ENCODE results near the gene PTPN20.
"Not testable (repeated sequence)": the region's sequence is repeated elsewhere in the genome, so short reads cannot be mapped to it uniquely, and the experiment has no call there.

The PTPN20 gene

GRCh38 chr10:46922498-46922897 is 11.3 kb downstream of the PTPN20 start:
- H3K27ac ChIP-seq; H3K4me3 ChIP-seq (ENCODE audit: low read depth in 1 of 2, low read length in 1 of 2); H3K9me3 ChIP-seq; H3K27me3 ChIP-seq; H3K4me1 ChIP-seq (ENCODE audit: control insufficient read depth in 1 of 2, insufficient read depth in 1 of 2, low read depth in 1 of 2, low read length in 1 of 2); H3K36me3 ChIP-seq: not testable (repeated sequence)

- H3K4me3 ChIP-seq (ENCODE audit: low read depth in 1 of 2, low read length in 1 of 2); H3K9me3 ChIP-seq; H3K36me3 ChIP-seq; H3K27ac ChIP-seq; H3K4me1 ChIP-seq (ENCODE audit: control insufficient read depth in 1 of 2, insufficient read depth in 1 of 2, low read depth in 1 of 2, low read length in 1 of 2); H3K27me3 ChIP-seq: not testable (repeated sequence)
Measured at GRCh38 chr10:46925156-46925555, 13.9 kb downstream of the PTPN20 start.

- not testable (repeated sequence) for H3K27me3 ChIP-seq; H3K9me3 ChIP-seq; H3K4me1 ChIP-seq (ENCODE audit: control insufficient read depth in 1 of 2, insufficient read depth in 1 of 2, low read depth in 1 of 2, low read length in 1 of 2); H3K27ac ChIP-seq; H3K4me3 ChIP-seq (ENCODE audit: low read depth in 1 of 2, low read length in 1 of 2); H3K36me3 ChIP-seq
Measured at GRCh38 chr10:46925853-46926252, 14.6 kb downstream of the PTPN20 start.

- not testable (repeated sequence) for H3K4me3 ChIP-seq (ENCODE audit: low read depth in 1 of 2, low read length in 1 of 2); H3K4me1 ChIP-seq (ENCODE audit: control insufficient read depth in 1 of 2, insufficient read depth in 1 of 2, low read depth in 1 of 2, low read length in 1 of 2); H3K36me3 ChIP-seq; H3K27ac ChIP-seq; H3K9me3 ChIP-seq; H3K27me3 ChIP-seq
Measured at GRCh38 chr10:46928810-46929209, 17.6 kb downstream of the PTPN20 start.

GRCh38 chr10:46932383-46932782 is 21.2 kb downstream of the PTPN20 start:
- not testable (repeated sequence) for H3K36me3 ChIP-seq; H3K9me3 ChIP-seq; H3K27ac ChIP-seq; H3K4me3 ChIP-seq (ENCODE audit: low read depth in 1 of 2, low read length in 1 of 2); H3K4me1 ChIP-seq (ENCODE audit: control insufficient read depth in 1 of 2, insufficient read depth in 1 of 2, low read depth in 1 of 2, low read length in 1 of 2); H3K27me3 ChIP-seq

GRCh38 chr10:46941091-46941490 is 29.9 kb downstream of the PTPN20 start:
- H3K4me1 ChIP-seq (ENCODE audit: control insufficient read depth in 1 of 2, insufficient read depth in 1 of 2, low read depth in 1 of 2, low read length in 1 of 2); H3K27me3 ChIP-seq; H3K36me3 ChIP-seq; H3K9me3 ChIP-seq; H3K4me3 ChIP-seq (ENCODE audit: low read depth in 1 of 2, low read length in 1 of 2); H3K27ac ChIP-seq: not testable (repeated sequence)

- not testable (repeated sequence) for H3K4me3 ChIP-seq (ENCODE audit: low read depth in 1 of 2, low read length in 1 of 2); H3K9me3 ChIP-seq; H3K4me1 ChIP-seq (ENCODE audit: control insufficient read depth in 1 of 2, insufficient read depth in 1 of 2, low read depth in 1 of 2, low read length in 1 of 2); H3K27ac ChIP-seq; H3K36me3 ChIP-seq; H3K27me3 ChIP-seq
Measured at GRCh38 chr10:46948687-46949518, 37.7 kb downstream of the PTPN20 start.

- not testable (repeated sequence) for H3K27ac ChIP-seq; H3K4me3 ChIP-seq (ENCODE audit: low read depth in 1 of 2, low read length in 1 of 2); H3K27me3 ChIP-seq; H3K4me1 ChIP-seq (ENCODE audit: control insufficient read depth in 1 of 2, insufficient read depth in 1 of 2, low read depth in 1 of 2, low read length in 1 of 2); H3K36me3 ChIP-seq; H3K9me3 ChIP-seq
Measured at GRCh38 chr10:46952540-46952939, 41.3 kb downstream of the PTPN20 start.

GRCh38 chr10:46960742-46961141 is 49.5 kb downstream of the PTPN20 start:
- H3K36me3 ChIP-seq; H3K27ac ChIP-seq; H3K4me1 ChIP-seq (ENCODE audit: control insufficient read depth in 1 of 2, insufficient read depth in 1 of 2, low read depth in 1 of 2, low read length in 1 of 2); H3K27me3 ChIP-seq; H3K9me3 ChIP-seq; H3K4me3 ChIP-seq (ENCODE audit: low read depth in 1 of 2, low read length in 1 of 2): not testable (repeated sequence)

GRCh38 chr10:46963356-46963755 is 52.1 kb downstream of the PTPN20 start:
- not testable (repeated sequence) for H3K4me1 ChIP-seq (ENCODE audit: control insufficient read depth in 1 of 2, insufficient read depth in 1 of 2, low read depth in 1 of 2, low read length in 1 of 2); H3K27me3 ChIP-seq; H3K27ac ChIP-seq; H3K36me3 ChIP-seq; H3K9me3 ChIP-seq; H3K4me3 ChIP-seq (ENCODE audit: low read depth in 1 of 2, low read length in 1 of 2)

GRCh38 chr10:46967013-46967412 is 55.8 kb downstream of the PTPN20 start:
- H3K27me3 ChIP-seq; H3K4me1 ChIP-seq (ENCODE audit: control insufficient read depth in 1 of 2, insufficient read depth in 1 of 2, low read depth in 1 of 2, low read length in 1 of 2); H3K9me3 ChIP-seq; H3K36me3 ChIP-seq; H3K4me3 ChIP-seq (ENCODE audit: low read depth in 1 of 2, low read length in 1 of 2); H3K27ac ChIP-seq: not testable (repeated sequence)

- H3K4me1 ChIP-seq (ENCODE audit: control insufficient read depth in 1 of 2, insufficient read depth in 1 of 2, low read depth in 1 of 2, low read length in 1 of 2); H3K27me3 ChIP-seq; H3K9me3 ChIP-seq; H3K36me3 ChIP-seq; H3K4me3 ChIP-seq (ENCODE audit: low read depth in 1 of 2, low read length in 1 of 2); H3K27ac ChIP-seq: not testable (repeated sequence)
Measured at GRCh38 chr10:46980223-46980622, 69.0 kb downstream of the PTPN20 start.

GRCh38 chr10:46987233-46987924 is 76.2 kb downstream of the PTPN20 start:
- H3K4me1 ChIP-seq (ENCODE audit: control insufficient read depth in 1 of 2, insufficient read depth in 1 of 2, low read depth in 1 of 2, low read length in 1 of 2); H3K27me3 ChIP-seq; H3K4me3 ChIP-seq (ENCODE audit: low read depth in 1 of 2, low read length in 1 of 2); H3K9me3 ChIP-seq; H3K36me3 ChIP-seq; H3K27ac ChIP-seq: not testable (repeated sequence)
